Activated CD4-positive, alpha-beta T cell treated with anti-CD3 and anti-CD28 coated beads, Interleukin-10, Interleukin-2, amounts not matched to agents 100 ng/mL and 50 ng/mL, durations not matched to agents 16 hours and 8 hours (primary cell): Measurements from ENCODE around the gene RANBP17.
"Not testable (repeated sequence)": the region's sequence is repeated elsewhere in the genome, so short reads cannot be mapped to it uniquely, and the experiment has no call there.

ENCODE experiments used
- DNase-seq: peaks from one replicate; pipeline ENCODE4 v3.0.0-alpha.2; 2020

Gene RANBP17

DNA sequence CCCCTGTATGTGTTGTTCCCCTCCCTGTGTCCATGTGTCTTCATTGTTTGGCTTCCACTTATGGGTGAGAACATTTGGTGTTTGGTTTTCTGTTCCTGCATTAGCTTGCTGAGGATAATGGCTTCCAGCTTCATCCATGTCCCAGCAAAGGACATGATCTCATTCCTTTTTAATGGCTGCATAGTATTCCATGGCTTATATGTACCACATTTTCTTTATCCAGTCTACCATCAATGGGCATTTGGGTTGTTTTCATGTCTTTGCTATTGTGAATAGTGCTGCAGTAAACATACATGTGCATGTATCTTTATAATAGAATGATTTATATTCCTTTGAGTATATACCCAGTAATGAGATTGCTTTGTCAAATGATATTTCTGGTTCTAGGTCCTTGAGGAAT lies 8.6 kb downstream of the RANBP17 start:
- not testable (repeated sequence) for DNase-seq

DNA sequence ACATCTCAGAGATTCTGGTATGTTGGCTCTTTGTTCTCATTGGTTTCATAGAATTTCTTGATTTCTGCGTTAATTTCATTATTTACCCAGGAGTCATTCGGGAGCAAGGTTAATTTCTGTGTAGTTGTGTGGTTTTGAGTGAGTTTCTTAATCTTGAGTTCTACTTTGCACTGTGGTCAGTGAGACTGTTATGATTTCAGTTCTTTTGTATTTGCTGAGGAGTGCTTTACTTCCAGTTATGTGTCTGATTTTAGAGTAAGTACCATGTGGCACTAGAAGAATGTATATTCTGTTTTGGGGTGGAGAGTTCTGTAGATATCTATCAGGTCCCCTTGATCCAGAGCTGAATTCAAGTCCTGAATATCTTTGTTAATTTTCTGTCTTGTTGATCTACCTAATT lies 12.2 kb downstream of the RANBP17 start:
- no peak for DNase-seq

DNA sequence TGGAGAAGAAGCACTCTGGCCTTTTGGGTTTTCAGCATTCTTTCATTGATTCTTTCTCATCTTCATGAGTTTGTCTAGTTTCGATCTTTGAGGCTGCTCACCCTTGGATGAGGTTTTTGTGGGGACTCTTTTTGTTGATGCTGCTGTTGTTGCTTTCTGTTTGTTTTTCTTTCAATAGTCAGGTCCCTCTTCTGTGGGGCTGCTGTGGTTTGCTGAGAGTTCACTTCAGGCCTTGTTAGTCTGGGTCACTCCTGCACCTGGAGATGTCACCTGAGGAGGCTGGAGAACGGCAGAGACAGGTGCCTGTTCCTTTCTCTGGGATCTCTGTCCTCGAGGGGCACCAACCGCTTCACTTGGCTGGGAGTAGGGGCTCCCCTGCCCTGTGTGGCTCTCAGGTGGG lies 14.0 kb downstream of the RANBP17 start:
- no peak for DNase-seq

DNA sequence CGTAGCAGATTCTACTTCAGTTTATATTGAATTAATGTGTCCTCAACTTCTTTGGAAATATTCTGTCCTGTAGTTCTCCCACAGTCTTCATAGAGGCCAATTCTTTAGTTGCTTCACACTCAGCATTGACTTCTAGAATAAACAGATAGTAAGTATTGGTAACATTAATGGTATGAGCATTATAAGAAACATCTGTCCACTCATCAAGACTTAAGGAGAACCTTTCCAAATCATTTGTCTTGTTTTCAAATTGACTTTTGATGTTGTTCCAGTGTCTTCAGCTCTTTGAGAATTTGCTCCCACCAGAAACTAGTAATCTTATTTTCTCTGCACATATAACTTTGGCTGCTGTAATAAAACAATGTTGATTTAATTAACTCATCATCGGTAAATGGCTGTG lies 18.3 kb downstream of the RANBP17 start:
- DNase-seq = no peak

DNA sequence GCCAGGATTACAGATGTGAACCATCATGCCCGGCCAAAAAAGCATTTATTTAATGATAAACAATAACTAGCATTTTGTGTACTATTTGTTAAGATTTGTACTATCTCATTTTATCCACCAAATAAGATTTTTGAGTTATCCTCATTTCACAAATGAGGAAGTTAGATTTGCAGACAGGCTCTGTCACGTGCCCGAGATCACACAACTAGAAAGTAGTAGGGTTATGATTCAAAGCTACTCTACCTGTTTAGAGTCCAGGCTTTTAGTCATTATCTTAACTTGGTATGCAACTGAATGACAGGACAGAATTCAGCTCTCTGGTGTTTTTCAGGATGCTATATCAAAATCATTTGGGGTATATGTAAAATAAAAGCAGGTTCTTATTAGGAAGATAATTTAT lies 20.5 kb downstream of the RANBP17 start:
- no peak for DNase-seq

DNA sequence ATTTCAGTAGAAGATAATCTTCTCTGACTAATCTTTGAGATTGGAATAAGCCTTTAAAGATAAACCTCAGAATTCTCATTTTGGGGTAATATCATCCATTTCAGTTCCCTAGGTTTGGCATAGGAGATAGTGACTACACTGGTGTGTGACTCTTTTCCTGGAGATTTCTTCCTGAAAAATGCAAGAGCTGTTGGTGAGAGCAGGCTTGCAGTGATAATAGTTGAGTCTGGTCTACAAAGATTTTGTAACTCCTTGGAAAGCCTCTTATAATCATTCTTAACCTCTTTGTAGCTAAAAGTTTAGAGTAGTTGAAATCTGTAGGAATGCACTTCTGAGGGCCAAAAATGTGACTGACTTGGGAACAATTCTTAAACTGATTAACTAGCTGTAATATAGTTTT lies 23.4 kb downstream of the RANBP17 start:
- DNase-seq = no peak

DNA sequence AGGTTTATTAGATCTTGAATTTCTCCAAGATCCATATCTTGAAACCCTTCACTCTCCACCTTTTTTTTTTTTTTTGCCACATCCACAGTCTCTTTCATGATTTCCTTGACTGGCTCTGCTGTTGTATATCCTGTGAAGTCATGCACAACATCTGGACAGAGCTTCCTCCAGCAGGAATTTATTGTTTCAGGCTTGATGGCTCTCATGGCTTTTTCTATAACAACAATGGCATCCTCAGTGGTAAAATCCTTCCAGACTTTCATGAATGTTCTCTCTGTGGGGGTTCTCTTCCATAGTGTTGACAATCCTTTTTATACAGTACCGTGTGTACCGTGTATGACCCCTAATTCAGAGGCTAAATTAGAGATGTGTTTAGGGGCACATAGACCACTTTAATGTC lies 24.0 kb downstream of the RANBP17 start:
- DNase-seq = no peak

DNA sequence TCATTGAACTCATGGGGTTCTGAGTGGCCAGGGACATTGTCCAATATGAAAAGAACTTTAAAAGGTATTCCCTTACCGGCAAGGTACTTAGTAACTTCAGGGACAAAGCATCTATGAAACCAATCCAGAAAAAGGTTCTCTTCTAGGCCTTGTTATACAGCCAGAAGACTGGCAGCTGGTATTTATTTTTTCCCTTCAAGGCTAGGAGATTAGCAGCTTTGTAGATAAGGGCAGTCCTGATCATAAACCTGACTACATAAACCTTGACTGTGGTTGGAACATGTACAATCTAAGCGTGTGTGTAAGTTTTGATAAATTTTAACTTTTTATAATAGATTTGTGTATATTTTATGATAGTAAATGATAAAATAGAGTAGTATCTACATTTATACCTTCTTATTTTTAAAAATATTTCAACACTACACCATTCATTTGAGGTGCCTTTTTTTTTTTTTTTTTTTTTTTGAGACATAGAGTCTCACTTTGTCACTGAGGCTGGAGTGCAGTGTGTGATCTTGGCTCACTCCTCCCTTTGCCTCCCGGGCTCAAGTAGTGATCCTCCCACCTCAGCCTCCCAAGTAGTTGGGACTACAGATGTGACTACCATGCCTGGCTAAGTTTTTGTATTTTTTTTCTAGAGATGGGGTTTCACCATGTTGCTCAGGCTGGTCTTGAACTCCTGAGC lies 24.5 kb downstream of the RANBP17 start:
- DNase-seq = no peak

DNA sequence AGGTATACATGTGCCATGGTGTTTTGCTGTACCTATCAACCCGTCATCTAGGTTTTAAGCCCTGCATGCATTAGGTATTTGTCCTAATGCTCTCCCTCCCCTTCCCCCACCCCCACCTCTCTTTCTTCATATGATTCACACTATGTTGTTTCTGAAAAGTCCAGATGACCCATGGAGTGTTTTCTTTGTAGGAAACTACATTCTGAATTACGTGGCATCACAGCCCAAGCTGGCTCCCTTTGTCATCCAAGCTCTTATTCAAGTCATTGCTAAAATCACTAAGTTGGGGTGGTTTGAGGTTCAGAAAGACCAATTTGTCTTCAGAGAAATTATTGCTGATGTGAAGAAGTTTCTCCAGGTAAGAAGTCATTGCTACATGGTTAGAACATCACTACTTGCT lies 30.4 kb downstream of the RANBP17 start:
- no peak for DNase-seq

DNA sequence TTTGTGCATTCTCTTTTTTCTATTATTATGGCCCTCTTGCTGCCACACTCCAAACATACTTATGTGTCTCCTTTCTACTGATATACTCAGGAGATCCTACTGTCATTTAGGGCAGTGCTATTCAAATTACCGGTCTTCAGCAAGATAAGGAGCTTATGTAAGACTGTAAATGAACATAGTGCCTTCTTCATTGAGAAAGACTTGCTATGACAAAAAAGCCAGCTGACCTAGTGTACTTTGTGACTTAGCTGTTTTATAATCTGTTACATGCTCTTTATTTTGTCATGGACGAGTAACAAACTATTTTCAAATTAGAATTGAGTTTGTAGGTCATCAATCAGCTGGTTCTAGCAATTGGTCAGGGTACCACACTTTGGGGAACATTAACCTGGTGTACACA lies 32.8 kb downstream of the RANBP17 start:
- no peak for DNase-seq

DNA sequence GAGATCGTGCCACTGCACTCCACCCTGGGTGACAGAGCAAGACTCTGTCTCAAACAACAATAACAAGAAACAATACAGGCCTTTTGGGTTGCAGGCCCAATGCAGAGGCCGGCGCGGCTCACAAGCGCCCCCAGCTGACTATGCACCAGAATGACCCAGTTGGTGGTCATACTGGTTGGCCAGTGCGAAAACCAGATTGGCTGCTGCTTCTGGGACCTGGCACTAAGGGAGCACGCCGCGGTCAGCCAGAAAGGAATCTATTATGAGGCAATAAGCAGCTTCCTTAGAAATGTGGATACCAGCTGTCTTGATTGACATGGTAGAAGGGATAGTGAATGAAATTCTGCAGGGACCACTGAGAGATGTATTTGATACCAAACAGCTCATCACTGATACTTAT lies 35.0 kb downstream of the RANBP17 start:
- DNase-seq = peak; percentile 3

DNA sequence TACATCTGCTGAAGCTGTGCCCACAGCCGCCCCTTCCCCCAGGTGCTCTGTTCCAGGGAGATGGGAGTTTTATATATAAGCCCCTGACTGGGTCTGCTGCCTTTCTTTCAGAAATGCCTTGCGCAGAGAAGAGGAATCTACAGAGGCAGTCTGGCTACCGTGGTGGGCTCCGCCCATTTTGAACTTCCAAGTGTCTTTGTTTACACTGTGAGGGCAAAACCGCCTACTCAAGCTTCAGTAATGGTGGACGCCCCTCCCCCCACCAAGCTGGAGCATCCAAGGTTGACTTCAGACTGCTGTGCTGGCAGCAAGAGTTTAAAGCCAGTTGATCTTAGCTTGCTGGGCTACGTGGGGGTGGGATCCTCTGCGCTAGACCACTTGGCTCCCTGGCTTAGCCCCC lies 41.3 kb downstream of the RANBP17 start:
- DNase-seq = no peak

DNA sequence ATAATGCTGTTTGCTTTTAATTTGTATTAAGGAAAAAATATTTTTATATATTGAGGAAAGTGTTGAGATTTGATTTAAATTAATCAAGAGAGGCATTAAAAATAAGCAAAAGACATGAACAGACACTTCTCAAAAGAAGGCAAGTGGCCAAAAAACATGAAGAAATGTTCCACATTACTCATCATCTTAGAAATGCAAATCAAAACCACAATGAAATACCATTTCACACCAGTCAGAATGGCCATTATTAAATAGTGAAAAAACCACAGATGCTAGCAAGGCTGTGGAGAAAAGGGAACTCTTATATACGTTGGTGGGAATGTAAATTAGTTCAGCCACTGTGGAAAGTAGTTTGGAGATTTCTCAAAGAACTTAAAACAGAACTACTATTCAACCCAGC lies 45.9 kb downstream of the RANBP17 start:
- DNase-seq = no peak

DNA sequence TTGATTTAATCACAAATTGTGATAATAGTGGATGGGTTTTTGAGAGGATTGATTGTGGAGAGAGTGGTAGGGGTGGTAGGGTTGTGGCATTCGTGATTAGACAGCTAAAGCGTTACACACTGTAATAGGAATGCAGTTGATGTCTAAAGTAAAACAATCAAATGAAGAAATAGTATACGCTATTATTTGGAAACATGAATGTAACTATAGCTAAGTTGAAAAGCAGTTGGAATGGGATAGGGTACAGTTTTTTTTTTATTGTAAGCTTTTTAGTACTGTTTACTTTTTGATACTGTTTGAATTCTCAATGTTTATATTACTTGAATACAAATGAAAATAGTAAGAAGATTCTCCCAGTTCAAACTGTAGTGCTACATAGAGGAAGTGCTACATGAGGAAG lies 51.8 kb downstream of the RANBP17 start:
- no peak for DNase-seq

DNA sequence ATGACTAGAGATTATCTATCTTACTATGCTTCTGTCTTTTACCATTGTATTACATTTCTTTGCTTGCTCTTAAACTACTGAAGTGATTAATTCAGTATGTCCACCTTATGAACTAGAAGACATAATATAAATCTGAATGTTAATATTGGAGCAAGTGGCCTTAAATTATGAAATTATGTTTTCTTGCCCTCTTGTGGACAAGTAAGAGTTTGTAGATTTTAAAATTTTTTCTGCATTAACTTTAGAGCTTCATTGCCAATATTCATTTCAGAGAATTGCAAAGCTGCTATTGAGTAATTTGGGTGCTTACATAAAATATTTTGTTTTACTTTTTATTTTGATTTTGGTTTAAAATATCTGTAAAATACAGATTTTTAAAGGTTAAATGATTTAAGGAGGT lies 55.3 kb downstream of the RANBP17 start:
- DNase-seq = no peak

DNA sequence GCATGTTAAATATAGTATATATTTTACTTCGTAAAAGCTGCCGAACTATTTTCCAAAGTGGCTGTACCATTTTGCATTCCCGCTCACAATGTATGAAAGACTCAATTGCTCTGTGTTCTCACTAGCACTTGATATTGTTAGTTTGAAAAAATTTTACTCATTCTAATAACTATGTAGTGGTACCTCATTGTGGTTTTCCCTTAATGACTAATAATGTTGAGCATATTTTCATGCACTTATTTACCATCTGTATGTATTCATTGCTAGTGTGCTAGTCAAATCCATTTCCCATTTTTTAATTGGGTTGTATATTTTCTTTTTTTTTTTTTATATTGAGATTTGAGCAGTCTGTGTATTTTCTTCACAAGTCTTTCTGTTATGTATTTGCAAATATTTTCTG lies 58.4 kb downstream of the RANBP17 start:
- DNase-seq = no peak

DNA sequence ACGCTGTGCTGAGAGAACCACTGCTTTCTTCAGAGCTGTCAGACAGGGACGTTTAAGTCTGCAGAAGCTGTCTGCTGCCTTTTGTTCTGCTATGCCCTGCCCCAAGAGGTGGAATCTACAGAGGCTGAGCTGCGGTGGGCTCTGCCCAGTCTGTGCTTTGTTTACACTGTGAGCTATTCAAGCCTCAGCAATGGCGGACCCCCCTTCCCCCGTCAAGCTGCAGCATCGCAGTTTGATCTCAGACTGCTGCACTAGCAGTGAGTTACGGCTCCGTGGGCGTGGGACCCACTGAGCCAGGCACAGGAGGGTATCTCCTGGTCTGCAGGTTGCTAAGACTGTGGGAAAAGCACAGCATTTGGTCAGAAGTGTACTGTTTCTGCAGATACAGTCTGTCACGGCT lies 60.5 kb downstream of the RANBP17 start:
- DNase-seq = not testable (repeated sequence)

DNA sequence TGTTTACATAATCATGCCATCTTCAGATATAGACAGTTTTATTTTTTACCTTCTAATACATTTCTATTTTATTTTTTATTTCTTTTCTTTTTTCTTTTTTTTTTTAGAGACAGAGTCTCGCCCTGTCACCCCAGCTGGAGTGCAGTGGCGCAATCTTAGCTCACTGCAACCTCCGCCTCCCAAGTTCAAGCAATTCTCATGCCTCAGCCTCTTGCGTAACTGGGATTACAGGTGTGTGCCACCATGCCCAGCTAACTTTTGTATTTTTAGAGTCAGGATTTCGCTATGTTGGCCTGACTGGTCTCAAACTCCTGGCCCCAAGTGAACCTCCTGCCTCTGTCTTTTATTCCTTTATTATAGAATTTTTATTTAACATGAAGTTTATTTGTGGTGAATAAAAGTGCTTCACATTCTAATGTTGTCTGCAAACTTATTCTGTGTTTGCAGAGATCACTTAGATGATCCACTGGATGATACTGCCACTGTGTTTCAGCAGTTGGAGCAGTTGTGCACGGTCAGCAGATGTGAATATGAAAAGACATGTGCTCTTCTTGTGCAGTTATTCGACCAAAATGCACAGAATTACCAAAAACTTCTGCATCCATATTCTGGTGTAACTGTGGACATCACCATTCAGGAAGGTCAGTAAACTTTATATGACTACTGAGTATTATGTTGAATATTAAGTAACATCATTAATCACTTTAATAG lies 62.2 kb downstream of the RANBP17 start:
- no peak for DNase-seq

DNA sequence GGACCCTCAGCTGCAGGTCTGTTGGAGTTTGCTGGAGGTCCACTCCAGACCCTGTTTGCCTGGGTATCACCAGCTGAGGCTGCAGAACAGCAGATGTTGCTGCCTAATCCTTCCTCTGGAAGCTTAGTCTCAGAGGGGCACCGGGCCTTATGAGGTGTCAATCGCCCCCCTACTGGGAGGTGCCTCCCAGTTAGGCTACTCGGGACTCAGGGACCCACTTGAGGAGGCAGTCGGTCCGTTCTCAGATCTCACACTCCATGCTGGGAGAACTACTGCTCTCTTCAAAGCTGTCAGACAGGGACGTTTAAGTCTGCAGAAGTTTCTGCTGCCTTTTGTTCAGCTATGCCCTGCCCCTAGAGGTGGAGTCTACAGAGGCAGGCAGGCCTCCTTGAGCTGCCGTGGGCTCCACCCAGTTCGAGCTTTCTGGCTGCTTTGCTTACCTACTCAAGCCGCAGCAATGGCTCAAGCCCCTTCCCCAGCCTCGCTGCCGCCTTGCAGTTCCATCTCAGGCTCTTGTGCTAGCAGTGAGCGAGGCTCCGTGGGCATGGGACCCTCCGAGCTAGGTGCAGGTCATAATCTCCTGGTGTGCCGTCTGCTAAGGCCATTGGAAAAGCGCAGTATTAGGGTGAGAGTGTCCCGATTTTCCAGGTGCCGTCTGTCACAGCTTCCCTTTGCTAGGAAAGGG lies 73.9 kb downstream of the RANBP17 start:
- not testable (repeated sequence) for DNase-seq

DNA sequence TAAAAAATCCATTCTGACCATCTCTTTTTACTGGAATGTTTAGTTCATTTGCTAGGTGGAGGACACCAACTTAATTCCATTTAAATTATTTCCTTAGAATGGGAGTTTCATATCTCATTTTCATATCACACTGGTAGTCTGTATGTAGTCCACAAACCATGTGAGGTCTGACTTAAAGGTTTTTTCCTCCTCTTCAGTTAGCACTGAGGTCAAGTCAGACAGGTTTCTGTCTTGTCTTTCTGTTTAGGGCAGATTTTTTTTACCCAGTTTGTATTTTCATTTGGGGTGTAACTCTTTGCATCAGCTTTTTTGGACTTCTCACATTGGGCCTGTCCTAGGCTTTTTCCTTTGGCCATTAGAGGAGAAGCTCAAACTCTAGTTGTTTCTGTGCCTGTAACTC lies 75.3 kb downstream of the RANBP17 start:
- DNase-seq = no peak

DNA sequence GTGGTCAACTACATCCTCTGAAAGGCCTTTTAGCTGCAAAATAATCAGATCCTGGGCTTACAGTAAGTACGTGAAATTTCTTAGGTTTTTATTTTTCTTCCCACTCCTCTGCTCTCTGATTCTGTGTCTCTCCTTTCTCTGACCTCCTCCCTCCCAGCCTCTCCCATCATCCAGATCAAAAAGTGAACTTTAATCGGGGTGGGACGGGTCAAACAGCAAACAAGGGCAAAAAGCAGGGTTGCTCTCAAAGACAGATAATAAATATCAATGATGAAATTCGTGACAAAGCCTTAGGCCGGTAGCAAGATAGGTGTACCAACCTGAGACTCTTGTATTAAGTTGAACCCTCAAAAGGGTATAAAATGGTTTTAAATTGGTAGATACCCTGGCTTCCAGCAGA lies 76.1 kb downstream of the RANBP17 start:
- no peak for DNase-seq

DNA sequence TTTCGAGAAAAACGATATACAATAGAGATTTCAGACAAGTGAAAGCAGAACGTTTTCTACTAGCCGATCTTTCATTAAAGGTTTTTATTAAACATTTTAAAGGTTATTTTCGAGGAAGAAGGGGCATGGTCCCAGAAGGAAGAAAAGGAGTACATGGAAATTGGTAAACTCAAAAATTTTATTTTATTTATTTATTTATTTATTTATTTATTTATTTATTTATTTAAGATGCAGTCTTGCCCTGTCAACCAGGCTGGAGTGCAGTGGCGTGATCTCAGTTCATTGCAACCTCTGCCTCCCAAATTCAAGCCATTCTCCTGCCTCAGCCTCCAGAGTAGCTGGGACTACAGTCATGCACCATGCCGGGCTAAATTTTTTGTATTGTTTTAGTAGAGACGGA lies 77.4 kb downstream of the RANBP17 start:
- no peak for DNase-seq

DNA sequence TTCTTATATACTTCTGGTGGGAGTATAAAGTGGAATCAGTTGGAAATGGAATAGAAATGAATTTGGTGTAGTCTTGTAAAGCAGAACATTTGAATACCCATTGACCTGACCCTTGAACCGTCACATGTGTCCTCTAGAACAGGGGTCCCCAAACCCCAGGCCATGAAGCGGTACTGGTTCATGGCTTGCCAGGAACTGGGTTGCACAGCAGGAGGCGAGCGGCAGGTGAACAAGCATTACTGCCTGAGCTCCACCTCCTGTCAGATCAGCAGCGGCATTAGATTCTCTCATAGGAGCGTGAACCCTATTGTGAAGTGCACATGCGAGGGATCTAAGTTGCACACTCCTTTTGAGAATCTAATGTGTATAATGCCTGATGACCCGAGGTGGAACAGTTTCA lies 80.0 kb downstream of the RANBP17 start:
- no peak for DNase-seq

DNA sequence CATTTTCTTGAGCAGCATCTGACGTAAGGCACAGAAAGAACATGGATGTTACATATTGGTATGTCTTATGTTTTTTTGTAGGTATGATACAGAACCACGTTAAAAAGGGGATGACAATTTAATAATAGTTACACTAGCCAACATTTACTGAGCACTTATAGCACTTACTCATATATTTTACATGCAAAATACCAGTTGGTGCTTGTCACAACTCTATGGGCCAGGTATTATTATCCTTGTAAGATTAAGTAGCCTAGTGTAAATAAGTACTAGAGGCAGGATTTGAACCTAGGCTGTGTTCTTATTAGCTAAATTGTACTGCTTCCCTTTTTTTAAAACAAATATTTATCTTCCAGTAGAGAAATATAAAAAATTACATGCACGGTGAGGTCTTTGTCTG lies 83.5 kb downstream of the RANBP17 start:
- DNase-seq = no peak
